Caco-2 (cell line): ENCODE data around the gene SLA2. TPM values are rescaled to one million over a fixed set of nuclear protein-coding genes. Genes with fewer than 3 reads are reported as not detected.

Experiments used
- BruUV-seq: library from RNA; stranded (reverse); fragments of 400-500 nt; replicated peaks from 2 replicates; lab custom pipeline; 2021; lab: Mats Ljungman, UMichigan
- CTCF ChIA-PET: fragments of 300-600 bp; sonication (Branson Sonifier 250); formaldehyde crosslinking; loops from one replicate; lab custom pipeline; 2022; ENCODE audit warnings: antibody characterized with exemption; lab: Charles Lee
- POLR2A ChIA-PET: fragments of 300-600 bp; sonication (Branson Sonifier 250); formaldehyde crosslinking; loops from one replicate; lab custom pipeline; 2022; ENCODE audit warnings: antibody characterized with exemption; lab: Charles Lee
- DNase-seq, 2 experiments: peaks; one replicate each; pipeline versions ENCODE4 v3.0.0 to v3.0.0-alpha.2; 2020 to 2022
- H3K27me3 ChIP-seq: replicated peaks from 2 replicates; pipeline ENCODE4 v1.6.0; 2011; ENCODE audit warnings: low read length; ENCODE audit not compliant: control insufficient read depth, insufficient read depth
- H3K36me3 ChIP-seq: 2 replicates; pipeline ENCODE4 v1.5.1; 2011; ENCODE audit warnings: low read length; ENCODE audit not compliant: control insufficient read depth, insufficient read depth
- H3K4me1 ChIP-seq: fragments of 250-450 bp; sonication (Bioruptor Pico); 2 replicates; pipeline ENCODE4 v1.5.1; 2020; ENCODE audit warnings: mild to moderate bottlenecking
- H3K4me3 ChIP-seq: 2 replicates; pipeline ENCODE4 v1.5.1; 2011; ENCODE audit warnings: low read depth, mild to moderate bottlenecking, control low read depth, low read length
- H3K9me3 ChIP-seq: fragments of 250-450 bp; sonication (Bioruptor Pico); 2 replicates; pipeline ENCODE4 v1.5.1; 2020; ENCODE audit warnings: mild to moderate bottlenecking, moderate library complexity
- H3K27ac Mint-ChIP-seq: one replicate; pipeline ENCODE4 v1.8.0; 2022; ENCODE audit warnings: mixed read lengths; ENCODE audit not compliant: unreplicated experiment
- H3K27me3 Mint-ChIP-seq: one replicate; pipeline ENCODE4 v1.8.0; 2022; ENCODE audit warnings: mixed read lengths; ENCODE audit not compliant: insufficient read depth, unreplicated experiment
- H3K36me3 Mint-ChIP-seq: one replicate; pipeline ENCODE4 v1.8.0; 2022; ENCODE audit warnings: mild to moderate bottlenecking, mixed read lengths; ENCODE audit not compliant: insufficient read depth, unreplicated experiment
- H3K4me1 Mint-ChIP-seq: one replicate; pipeline ENCODE4 v1.8.0; 2022; ENCODE audit warnings: low read depth, mixed read lengths; ENCODE audit not compliant: unreplicated experiment
- H3K4me3 Mint-ChIP-seq: one replicate; pipeline ENCODE4 v1.8.0; 2022; ENCODE audit warnings: mild to moderate bottlenecking, moderate library complexity, mixed read lengths; ENCODE audit not compliant: unreplicated experiment
- H3K9me3 Mint-ChIP-seq: one replicate; pipeline ENCODE4 v1.8.0; 2022; ENCODE audit warnings: mixed read lengths; ENCODE audit not compliant: unreplicated experiment
- intact Hi-C: fragments of 100-400 bp; cut with micrococcal nuclease; formaldehyde crosslinking; loops from one replicate; pipeline ENCODE4 v1.10.0; 2022; ENCODE audit not compliant: unreplicated experiment
- total RNA-seq: library from RNA; stranded (reverse); gene quantifications from 2 replicates; pipeline ENCODE4 v1.2.3, GENCODE V29; 2022
- TF ChIP-seq, protein P1 (sequence below), 2 experiments: fragments of 200-600 bp in 1 of 2; IDR thresholded peaks; 1 replicate in 1 of 2; 2 replicates in 1 of 2; pipeline versions ENCODE4 v1.5.1 to v1.8.0; 2011 to 2022; ENCODE audit warnings: antibody characterized with exemption in 1 of 2, control low read depth in 1 of 2, inconsistent platforms in 1 of 2, low read depth in 1 of 2, low read length in 1 of 2, mild to moderate bottlenecking in 1 of 2, moderate library complexity in 1 of 2; ENCODE audit not compliant: insufficient read depth in 1 of 2, severe bottlenecking in 1 of 2, unreplicated experiment in 1 of 2

The SLA2 gene
- total RNA-seq, 1 experiment from 2014 or later: 0.20 TPM

DNA sequence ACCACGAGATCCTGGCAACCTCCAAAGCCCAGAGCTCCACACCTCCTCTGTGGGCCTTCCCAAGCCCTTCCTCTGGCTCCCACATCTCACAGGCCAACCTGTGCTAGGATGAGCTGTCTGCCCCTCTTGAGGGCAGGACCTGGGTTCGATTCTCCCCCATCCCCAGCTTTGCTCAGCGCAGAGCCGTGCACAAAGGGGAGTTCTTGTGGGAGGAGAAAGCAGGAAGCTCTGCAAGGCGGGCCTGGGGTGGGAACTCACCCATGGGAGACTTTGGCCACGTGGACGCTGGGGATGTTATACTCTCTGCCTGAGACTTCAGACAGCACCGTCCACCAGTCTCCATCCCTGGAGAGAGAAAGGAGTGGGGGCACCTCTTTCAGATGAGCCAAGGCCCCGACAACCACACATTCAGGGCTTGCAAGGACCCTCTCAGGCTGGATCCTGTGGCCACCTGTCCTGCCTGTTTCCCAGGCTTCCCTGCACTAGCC, 12.7 kb downstream of the SLA2 start:
- Mint-ChIP-seq H3K4me1 (no peaks in the 10 kb centered on the region), H3K27me3 (no peaks in the 10 kb centered on the region), H3K9me3 (no peaks in the 10 kb centered on the region), H3K36me3 (no peaks in the 10 kb centered on the region), H3K4me3 (no peak overlapping the region), H3K27ac (no peak overlapping the region)
- POLR2A ChIA-PET: no interaction called here
- no peaks in the 10 kb centered on the region for H3K4me1 ChIP-seq
- TF ChIP-seq, protein P1, sequence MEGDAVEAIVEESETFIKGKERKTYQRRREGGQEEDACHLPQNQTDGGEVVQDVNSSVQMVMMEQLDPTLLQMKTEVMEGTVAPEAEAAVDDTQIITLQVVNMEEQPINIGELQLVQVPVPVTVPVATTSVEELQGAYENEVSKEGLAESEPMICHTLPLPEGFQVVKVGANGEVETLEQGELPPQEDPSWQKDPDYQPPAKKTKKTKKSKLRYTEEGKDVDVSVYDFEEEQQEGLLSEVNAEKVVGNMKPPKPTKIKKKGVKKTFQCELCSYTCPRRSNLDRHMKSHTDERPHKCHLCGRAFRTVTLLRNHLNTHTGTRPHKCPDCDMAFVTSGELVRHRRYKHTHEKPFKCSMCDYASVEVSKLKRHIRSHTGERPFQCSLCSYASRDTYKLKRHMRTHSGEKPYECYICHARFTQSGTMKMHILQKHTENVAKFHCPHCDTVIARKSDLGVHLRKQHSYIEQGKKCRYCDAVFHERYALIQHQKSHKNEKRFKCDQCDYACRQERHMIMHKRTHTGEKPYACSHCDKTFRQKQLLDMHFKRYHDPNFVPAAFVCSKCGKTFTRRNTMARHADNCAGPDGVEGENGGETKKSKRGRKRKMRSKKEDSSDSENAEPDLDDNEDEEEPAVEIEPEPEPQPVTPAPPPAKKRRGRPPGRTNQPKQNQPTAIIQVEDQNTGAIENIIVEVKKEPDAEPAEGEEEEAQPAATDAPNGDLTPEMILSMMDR (IDR thresholded peaks at IDR 0.05; ENCODE audit: insufficient read depth in 1 of 2, low read depth in 1 of 2, low read length in 1 of 2, severe bottlenecking in 1 of 2, unreplicated experiment in 1 of 2): no peak
- no peaks in the 10 kb centered on the region for H3K27me3 ChIP-seq
- no peaks in the 10 kb centered on the region for H3K36me3 ChIP-seq
- CTCF ChIA-PET: no interaction called here
- intact Hi-C loops: no loop called here
- DNase-seq: no peak
- H3K4me3 ChIP-seq: no peak overlapping the region
- no peaks in the 10 kb centered on the region for H3K9me3 ChIP-seq
- no TSS peak for BruUV-seq

DNA sequence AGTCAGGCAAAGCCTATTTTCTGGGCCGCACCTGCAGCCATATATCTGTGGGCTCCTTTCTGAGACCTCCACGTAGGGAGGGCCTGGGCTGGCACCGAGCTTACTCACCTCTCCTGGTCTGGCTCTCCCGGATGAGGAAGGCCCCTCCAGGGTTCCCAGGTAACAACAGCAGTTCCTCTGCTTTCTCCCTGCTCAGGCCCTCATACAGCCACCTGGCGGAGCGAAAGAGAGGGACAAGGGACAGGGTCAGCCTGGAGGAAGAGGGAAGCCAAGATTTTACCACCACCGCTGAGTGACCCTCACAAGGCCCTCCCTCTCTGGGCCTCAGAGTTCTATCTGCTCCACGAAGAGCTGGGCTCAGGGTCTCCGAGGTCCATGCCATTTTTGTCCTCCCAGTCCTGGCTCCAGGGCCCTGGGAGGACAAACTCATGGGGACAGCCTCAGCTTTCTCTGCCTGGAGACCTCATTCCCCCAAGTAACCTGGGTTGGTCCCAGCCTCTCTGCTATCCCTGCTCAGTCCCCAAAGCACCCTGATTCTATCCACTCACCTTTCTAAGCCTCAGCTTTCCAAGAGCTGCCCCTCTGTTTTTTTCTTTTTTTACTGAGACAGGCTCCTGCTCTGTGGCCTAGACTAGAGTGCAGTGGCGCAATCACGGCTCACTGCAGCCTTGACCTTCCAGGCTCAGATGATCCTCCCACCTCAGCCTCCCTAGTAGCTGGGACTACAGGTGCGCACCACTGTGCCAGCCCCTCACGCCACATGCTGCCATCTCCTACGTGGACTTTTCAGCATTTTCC, 13.3 kb downstream of the SLA2 start:
- Histone ChIP-seq H3K9me3 (no peaks in the 10 kb centered on the region), H3K4me3 (no peak overlapping the region), H3K36me3 (no peaks in the 10 kb centered on the region), H3K27me3 (no peaks in the 10 kb centered on the region), H3K4me1 (no peaks in the 10 kb centered on the region)
- Mint-ChIP-seq H3K36me3 (no peaks in the 10 kb centered on the region), H3K9me3 (no peaks in the 10 kb centered on the region), H3K4me1 (no peaks in the 10 kb centered on the region), H3K27ac (no peak overlapping the region), H3K4me3 (no peak overlapping the region), H3K27me3 (no peaks in the 10 kb centered on the region)
- TF ChIP-seq, protein P1 (IDR thresholded peaks at IDR 0.05; ENCODE audit: insufficient read depth in 1 of 2, low read depth in 1 of 2, low read length in 1 of 2, severe bottlenecking in 1 of 2, unreplicated experiment in 1 of 2): peak; percentile 10 to 69
- ChIA-PET CTCF (no interaction called here), POLR2A (no interaction called here)
- BruUV-seq: no TSS peak
- peak; percentile 64 for DNase-seq
- intact Hi-C loops: no loop called here

DNA sequence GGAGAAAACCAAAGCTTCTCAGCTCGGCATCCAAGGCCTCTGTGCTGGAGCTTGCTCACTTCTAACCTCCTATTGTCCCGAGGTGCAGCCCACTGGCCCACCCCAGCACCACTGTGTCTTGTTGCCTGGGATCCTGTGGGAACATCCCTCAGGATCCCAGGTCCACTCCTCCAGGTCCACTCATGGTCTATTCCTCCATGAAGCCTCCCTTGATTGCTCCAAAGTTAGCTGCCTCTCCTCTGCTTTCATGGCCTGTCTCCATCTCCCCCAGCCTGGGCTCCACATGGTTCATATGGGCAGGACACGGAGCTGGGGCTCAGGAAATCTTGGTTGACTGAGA, 13.9 kb downstream of the SLA2 start:
- Mint-ChIP-seq H3K4me3 (no peak overlapping the region), H3K36me3 (no peaks in the 10 kb centered on the region), H3K27me3 (no peaks in the 10 kb centered on the region), H3K9me3 (no peaks in the 10 kb centered on the region), H3K4me1 (no peaks in the 10 kb centered on the region), H3K27ac (no peak overlapping the region)
- no peak for DNase-seq
- Histone ChIP-seq H3K4me1 (no peaks in the 10 kb centered on the region), H3K27me3 (no peaks in the 10 kb centered on the region), H3K4me3 (no peak overlapping the region), H3K9me3 (no peaks in the 10 kb centered on the region), H3K36me3 (no peaks in the 10 kb centered on the region)
- BruUV-seq: no TSS peak
- ChIA-PET CTCF (no interaction called here), POLR2A (no interaction called here)
- TF ChIP-seq, protein P1 (IDR thresholded peaks at IDR 0.05; ENCODE audit: insufficient read depth in 1 of 2, low read depth in 1 of 2, low read length in 1 of 2, severe bottlenecking in 1 of 2, unreplicated experiment in 1 of 2): no peak
- intact Hi-C loops: no loop called here
